HG02798 (cell line): ENCODE results near the gene TPBGL.

Source experiments
- ATAC-seq: cut with Tn5 transposase; IDR thresholded peaks from one replicate; pipeline ENCODE4 v1.9.1; 2021; ENCODE audit warnings: mild to moderate bottlenecking; ENCODE audit not compliant: unreplicated experiment, poor library complexity

Gene TPBGL

DNA sequence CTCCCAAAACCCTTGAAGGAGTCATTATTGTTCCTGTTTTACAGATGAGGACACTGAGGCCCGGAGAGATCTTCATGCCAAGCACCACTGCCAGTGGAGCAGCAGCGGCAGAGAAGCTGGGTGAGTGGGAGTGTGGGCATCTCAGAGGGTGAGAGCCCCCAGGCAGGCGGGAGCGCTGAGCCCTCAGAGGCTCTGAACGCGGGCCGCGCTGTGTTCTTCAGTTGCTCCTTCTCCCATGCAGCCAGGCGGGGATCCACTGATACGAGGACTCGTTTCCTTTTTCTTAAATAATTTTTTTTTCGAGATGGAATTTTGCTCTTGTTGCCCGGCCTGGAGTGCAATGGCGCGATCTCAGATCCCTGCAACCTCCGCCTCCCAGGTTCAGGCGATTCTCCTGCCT, 47.0 kb downstream of the TPBGL start:
- no peak for ATAC-seq

DNA sequence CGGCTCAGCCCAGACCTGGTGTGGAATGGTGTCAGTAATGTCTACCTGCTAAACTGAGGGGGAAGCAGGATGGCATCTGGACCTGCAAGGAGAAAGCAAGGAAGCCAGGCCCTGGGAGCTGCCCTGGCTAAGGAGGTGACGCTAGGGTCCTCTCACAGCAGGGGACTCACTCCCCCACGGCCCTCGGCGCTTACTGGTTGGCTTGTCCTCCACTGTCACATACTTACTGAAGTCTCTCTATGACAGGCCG, 48.9 kb downstream of the TPBGL start:
- ATAC-seq: no peak

GRCh38 chr11:75289919-75290318, 49.3 kb downstream of the TPBGL start:
- no peak for ATAC-seq

GRCh38 chr11:75291741-75292140, 51.2 kb downstream of the TPBGL start:
- ATAC-seq: no peak

DNA sequence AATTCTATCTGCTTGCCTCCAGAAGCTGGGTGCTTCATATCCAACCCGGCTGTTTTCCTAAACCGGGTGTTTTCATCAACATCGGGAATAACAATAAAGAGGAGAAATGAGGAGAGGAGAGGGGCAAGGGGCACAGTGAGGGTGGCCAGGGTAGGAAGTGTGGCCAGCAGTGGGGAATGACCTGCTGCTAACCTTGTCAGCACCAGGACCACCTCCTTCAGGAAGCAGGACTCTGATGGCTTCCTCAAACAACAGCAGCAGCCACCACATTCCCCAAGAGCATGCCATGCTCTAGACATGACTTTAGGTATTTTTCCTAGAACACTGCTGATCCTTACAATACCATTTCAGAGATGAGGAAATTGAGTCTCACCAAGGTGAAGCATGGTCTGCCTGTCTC, 52.4 kb downstream of the TPBGL start:
- ATAC-seq: no peak
